WERI-Rb-1 (cell line): ENCODE measurements around the gene CADM2.

Source experiments
- DNase-seq: peaks from one replicate; pipeline ENCODE4 v3.0.0-alpha.2; 2020
- H3K27ac ChIP-seq: fragments of 250-450 bp; sonication (Bioruptor Pico); 2 replicates; pipeline ENCODE4 v1.5.1; 2020; ENCODE audit warnings: mild to moderate bottlenecking, moderate library complexity
- H3K27me3 ChIP-seq: fragments of 250-450 bp; sonication (Bioruptor Pico); 2 replicates; pipeline ENCODE4 v1.5.1; 2021; ENCODE audit warnings: mild to moderate bottlenecking, low read depth, moderate library complexity; ENCODE audit not compliant: insufficient read depth, severe bottlenecking
- H3K36me3 ChIP-seq: fragments of 250-450 bp; sonication (Bioruptor Pico); 2 replicates; pipeline ENCODE4 v1.5.1; 2020; ENCODE audit warnings: mild to moderate bottlenecking, moderate library complexity
- H3K4me3 ChIP-seq: 2 replicates; pipeline ENCODE4 v1.5.1; 2011; ENCODE audit warnings: low read depth, mild to moderate bottlenecking, control low read depth, low read length
- H3K9me3 ChIP-seq: fragments of 250-450 bp; sonication (Bioruptor Pico); 2 replicates; pipeline ENCODE4 v1.5.1; 2021; ENCODE audit warnings: mild to moderate bottlenecking, moderate library complexity; ENCODE audit not compliant: severe bottlenecking
- TF ChIP-seq, protein P1 (sequence below): IDR thresholded peaks from 2 replicates; pipeline ENCODE4 v1.5.1; 2011; ENCODE audit warnings: low read depth, mild to moderate bottlenecking, control low read depth, inconsistent platforms, low read length

Gene CADM2

DNA sequence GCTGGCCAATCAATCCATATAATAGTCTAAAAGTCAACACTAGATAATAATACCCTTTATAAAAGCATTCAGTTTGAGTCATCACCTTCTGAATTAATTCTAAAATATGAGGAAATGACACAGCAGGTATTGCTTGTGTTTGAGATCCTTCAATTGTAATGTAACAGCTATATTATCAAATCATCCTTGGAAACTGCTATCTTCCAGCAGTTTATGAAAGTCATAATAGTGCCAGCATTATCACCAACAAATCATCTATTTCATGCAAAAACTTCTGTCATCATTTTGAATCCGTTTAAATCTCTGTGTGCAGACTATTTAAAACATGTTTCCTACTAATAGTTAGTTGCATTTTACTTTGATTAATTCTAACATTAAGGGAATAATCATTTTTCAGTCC is 468.7 kb downstream of the CADM2 start:
- no peaks in the 10 kb centered on the region for H3K36me3 ChIP-seq
- no peaks in the 10 kb centered on the region for H3K9me3 ChIP-seq
- DNase-seq = no peak
- no peak overlapping the region for H3K27ac ChIP-seq
- no peak overlapping the region for H3K4me3 ChIP-seq
- TF ChIP-seq, protein P1, sequence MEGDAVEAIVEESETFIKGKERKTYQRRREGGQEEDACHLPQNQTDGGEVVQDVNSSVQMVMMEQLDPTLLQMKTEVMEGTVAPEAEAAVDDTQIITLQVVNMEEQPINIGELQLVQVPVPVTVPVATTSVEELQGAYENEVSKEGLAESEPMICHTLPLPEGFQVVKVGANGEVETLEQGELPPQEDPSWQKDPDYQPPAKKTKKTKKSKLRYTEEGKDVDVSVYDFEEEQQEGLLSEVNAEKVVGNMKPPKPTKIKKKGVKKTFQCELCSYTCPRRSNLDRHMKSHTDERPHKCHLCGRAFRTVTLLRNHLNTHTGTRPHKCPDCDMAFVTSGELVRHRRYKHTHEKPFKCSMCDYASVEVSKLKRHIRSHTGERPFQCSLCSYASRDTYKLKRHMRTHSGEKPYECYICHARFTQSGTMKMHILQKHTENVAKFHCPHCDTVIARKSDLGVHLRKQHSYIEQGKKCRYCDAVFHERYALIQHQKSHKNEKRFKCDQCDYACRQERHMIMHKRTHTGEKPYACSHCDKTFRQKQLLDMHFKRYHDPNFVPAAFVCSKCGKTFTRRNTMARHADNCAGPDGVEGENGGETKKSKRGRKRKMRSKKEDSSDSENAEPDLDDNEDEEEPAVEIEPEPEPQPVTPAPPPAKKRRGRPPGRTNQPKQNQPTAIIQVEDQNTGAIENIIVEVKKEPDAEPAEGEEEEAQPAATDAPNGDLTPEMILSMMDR = no peak
- no peaks in the 10 kb centered on the region for H3K27me3 ChIP-seq

DNA sequence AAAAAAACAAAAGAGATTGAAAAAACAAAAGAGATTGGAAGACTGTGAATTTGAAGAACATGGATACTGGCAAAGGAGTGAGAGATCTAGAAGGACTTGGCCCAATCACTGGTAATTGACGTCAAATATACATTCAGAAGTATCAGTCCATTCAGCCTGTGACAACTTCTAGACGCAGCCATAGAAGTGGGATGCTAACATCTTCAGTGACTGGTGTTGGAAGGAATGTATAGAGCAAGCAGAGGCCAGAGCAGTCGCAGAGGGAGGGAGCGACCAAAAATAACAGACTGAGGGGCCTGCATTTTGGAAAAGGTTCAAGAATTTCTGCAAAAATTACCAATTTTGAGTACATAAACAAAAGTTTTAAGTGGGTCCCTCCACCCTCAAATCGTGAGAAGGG is 473.3 kb downstream of the CADM2 start:
- no peak overlapping the region for H3K4me3 ChIP-seq
- DNase-seq = no peak
- H3K27ac ChIP-seq = no peak overlapping the region
- no peaks in the 10 kb centered on the region for H3K36me3 ChIP-seq
- TF ChIP-seq, protein P1 = no peak
- H3K27me3 ChIP-seq = no peaks in the 10 kb centered on the region
- H3K9me3 ChIP-seq = no peaks in the 10 kb centered on the region

DNA sequence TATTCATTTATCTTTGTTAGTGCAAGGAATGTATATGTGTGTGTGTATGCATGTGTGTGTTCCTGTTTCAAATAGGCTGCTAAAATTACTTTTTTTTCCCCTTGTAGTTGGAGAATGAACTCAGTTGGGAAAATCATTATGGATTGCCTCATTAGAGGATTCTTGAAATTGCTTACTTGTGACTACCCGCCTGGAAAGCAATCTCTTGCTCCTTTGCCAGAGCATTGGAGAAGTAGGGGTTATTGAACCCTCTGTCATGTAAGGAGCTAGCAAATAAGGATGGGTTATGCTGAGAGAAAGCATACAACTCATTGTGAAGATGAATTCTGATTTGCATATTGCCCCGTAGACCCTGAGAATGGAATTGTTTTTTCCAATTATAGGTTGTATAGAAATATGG is 474.5 kb downstream of the CADM2 start:
- Histone ChIP-seq H3K27me3 (no peaks in the 10 kb centered on the region), H3K27ac (no peak overlapping the region), H3K4me3 (no peak overlapping the region), H3K9me3 (no peaks in the 10 kb centered on the region), H3K36me3 (no peaks in the 10 kb centered on the region)
- TF ChIP-seq, protein P1 = no peak
- no peak for DNase-seq

DNA sequence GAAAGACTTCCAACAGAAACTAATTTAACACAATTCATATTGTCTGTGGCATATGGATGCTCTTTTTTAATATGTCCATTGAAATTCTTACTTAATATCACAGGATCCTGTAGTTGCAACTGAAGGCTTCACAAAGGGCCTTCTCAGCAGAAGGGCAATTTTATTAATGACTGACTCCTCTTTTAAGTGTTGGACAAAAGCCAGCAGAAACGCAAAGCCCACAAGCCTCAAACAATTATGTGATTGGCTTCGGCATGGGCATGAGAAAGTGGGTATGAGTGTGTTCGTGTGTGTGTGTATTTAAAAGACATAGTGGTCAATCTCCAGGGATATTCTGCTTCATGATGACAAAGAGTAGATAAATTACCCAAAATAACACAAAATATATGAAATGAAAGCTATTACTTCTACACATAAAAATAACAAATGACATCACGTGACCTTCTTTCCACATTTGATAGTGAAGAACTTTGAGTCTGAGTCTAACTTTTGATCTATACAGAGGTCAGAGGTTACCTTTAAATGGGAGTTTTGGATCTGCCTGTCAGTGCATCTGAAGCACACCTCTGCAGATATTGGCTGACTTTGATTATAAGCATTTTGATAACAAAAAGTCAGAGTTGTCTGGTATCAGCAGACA is 496.9 kb downstream of the CADM2 start:
- no peak overlapping the region for H3K27ac ChIP-seq
- no peak overlapping the region for H3K4me3 ChIP-seq
- DNase-seq = no peak
- H3K9me3 ChIP-seq = no peaks in the 10 kb centered on the region
- TF ChIP-seq, protein P1 = no peak
- H3K36me3 ChIP-seq = no peaks in the 10 kb centered on the region
- no peaks in the 10 kb centered on the region for H3K27me3 ChIP-seq

DNA sequence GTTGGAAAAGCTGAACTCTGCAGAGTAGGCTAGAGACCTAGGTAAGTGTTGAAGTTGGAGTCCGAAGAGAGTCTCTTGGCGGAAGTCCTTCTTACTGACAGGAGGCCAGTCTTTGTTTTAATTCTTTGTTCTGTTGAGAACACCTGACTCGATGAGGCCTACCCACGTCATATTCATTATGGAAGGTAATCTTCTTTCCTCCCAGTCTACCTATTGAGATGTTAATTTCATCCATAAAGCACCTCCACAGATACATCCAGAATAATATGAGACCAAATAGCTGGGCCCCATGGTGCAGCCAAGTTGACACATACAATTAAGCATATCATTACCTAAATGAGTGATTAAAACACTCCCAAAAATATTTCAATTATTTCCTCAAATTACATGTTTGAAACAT is 515.5 kb downstream of the CADM2 start:
- no peak overlapping the region for H3K4me3 ChIP-seq
- no peaks in the 10 kb centered on the region for H3K9me3 ChIP-seq
- no peak overlapping the region for H3K27ac ChIP-seq
- H3K36me3 ChIP-seq = no peaks in the 10 kb centered on the region
- H3K27me3 ChIP-seq = no peaks in the 10 kb centered on the region
- no peak for DNase-seq
- TF ChIP-seq, protein P1 = no peak

DNA sequence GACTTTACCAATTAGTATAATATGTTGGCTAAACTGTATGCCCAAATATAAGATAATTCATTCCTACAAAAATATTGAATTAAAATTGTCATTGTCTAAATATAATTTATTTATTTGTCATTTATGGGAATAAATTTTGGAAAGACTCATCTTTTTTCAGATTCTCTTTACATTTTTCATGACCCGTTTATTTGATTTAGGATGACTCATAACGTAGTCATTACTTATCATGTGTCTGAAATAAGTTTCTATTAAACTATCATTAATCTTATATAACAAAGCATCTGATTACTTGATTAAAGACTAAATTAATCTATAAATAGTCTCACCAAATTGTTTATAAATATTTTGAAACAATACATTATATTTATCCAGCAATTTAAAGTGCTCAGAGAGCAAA is 516.6 kb downstream of the CADM2 start:
- TF ChIP-seq, protein P1 = no peak
- Histone ChIP-seq H3K27me3 (no peaks in the 10 kb centered on the region), H3K36me3 (no peaks in the 10 kb centered on the region), H3K4me3 (no peak overlapping the region), H3K9me3 (no peaks in the 10 kb centered on the region), H3K27ac (no peak overlapping the region)
- DNase-seq = no peak
